PC-3 (cell line): ENCODE data around the gene FOXP1.

ENCODE experiments used
- CTCF ChIP-seq: fragments of 300-600 bp; sonication (generic); conservative IDR thresholded peaks from 2 replicates; pipeline ENCODE4 v1.5.1; 2017; ENCODE audit warnings: antibody characterized with exemption, low read depth, mild to moderate bottlenecking, low read length
- EZH2phosphoT487 ChIP-seq: fragments of 300-600 bp; sonication (generic); IDR thresholded peaks from 2 replicates; pipeline ENCODE4 v1.6.1; 2018; ENCODE audit warnings: mild to moderate bottlenecking, antibody characterized with exemption, low read length, borderline replicate concordance

- no peak for TF ChIP-seq CTCF
- TF ChIP-seq EZH2phosphoT487 = no peak
Observed at GRCh38 chr3:71247221-71247957, 336.1 kb downstream of the FOXP1 start.
